ENCODE results near the gene TERB1.
"Not testable (repeated sequence)": the region's sequence is repeated elsewhere in the genome, so short reads cannot be mapped to it uniquely, and the experiment has no call there.

TERB1 gene

GRCh38 chr16:66824006-66824405 lies 22.6 kb upstream of the TERB1 start:
- no peak for DNase-seq

DNA sequence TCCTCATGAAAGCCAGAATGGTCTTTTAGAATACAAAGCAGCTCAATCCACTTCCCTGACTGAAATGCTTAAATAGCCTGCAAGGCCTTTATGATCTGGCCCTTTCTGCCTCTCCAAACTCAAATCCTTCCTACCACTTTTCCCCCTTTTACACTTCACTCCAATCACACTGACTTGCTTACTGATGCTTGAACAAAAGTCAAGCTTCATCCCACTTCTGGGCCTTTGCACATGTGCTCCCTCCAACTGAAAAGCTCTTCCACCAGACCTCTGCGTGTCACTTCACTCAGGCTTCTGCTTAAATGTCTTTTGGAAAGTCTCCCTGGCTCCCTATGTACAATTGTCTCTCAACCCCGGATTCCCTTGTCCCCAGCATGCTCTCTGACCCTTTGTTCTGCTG lies 13.3 kb upstream of the TERB1 start:
- no peak for DNase-seq

DNA sequence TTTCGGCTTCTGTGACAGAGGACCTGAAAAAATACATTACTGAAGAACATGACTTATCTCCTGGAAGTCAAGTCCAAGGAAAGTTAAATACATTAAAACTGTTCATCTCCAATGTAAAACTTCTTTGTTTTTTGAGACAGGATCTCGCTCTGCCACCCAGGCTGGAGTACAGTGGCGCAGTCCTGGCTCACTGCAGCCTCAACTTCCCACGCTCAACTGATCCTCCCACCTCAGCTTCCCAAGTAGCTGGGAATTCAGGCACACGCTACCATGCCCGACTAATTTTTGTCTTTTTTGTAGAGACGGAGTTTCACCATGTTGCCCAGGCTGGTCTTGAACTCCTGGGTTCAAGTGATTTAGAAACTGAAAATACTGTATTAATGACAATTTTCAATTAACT lies 9.7 kb upstream of the TERB1 start:
- no peak for DNase-seq

DNA sequence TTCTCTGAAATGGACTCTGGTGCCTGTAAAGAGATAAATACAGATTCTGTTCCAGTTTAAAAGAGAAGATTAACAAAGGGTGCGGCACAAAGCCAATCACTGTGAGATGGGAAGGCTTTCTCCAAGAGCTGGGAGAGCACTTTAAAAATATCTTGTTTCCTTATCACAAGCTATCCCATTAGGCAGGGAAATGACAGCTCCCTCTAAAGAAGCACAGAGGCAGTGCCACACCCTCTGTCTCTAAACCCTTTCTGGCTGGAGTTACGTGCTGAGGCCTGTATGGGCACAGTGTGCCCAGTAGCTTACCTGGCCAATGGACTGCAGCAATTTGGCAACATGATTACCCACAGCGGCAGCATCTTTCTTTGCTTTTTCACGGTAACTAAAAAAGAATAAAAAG lies 9.0 kb upstream of the TERB1 start:
- no peak for DNase-seq

DNA sequence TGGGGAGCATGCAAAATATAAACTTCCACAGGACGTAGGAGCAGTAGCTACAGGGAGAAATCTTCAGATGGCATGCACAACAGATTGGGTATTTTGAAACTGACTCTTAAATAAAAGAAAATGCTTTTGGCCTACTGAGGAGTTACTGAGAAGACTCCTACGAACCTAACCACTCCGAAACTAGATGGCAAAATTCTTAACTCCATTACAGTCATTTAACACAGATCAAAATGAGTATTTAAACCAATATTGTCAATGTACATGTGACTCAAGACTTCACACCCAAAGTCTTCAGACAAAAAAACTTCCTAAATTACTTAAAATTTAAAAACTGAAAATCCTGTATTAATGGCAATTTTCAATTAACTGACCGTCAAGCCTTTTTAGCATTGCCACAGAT lies 8.4 kb upstream of the TERB1 start:
- DNase-seq: no peak

DNA sequence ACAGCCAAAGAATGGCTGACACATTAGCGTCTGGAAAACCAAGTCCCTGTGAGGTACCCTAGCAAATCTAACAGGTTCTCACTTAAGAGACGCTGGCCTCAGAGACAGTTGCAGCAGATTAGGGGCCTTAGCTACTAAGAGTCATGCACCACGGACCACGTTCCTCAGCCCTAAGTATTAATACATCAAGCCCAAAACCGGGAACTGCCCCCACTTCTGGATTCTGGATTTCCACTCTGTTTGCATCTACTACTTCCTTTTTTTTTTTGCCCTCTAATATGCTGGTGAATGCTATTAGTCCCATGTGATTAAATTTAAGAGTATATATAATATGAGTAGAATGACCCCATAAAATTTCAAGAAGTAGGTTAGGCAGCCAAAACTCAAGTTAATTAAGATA lies 775 bp upstream of the TERB1 start:
- DNase-seq: no peak

GRCh38 chr16:66800856-66801255 lies 528 bp downstream of the TERB1 start:
- DNase-seq: no peak

GRCh38 chr16:66798161-66798560 lies 3.2 kb downstream of the TERB1 start:
- DNase-seq: no peak

GRCh38 chr16:66793984-66794383 lies 7.4 kb downstream of the TERB1 start:
- not testable (repeated sequence) for DNase-seq

DNA sequence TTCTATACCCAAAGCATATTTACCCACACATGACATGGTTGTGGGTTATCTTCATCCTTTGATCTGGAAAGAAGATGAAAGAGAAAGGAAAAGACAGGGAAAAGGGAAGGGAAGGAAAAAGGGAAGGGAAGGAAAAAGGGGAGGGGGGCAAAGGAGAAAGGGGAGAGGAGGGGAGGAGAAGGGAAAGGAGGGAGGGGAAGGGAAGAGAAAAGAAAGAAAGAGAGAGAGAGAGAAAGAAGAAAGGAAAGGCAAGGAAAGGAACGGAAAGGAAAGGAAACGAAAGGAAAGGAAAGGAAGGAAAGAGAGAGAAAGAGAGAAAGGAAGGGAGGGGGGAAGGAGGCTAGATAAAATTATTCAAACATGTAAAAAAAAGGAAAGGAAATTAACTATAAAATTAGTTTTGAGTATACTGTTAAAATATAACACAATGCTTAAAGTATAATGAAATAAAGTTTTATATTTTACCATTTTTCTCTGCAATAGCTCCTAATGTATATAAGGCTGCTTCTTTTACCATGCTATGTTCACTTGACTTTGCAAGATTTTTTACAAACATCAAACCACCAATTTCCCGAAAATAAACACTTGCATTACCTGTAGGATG lies 11.2 kb downstream of the TERB1 start:
- DNase-seq: no peak

- DNase-seq: no peak
These were observed 14.0 kb downstream of the TERB1 start for GRCh38 chr16:66787427-66787826.

- DNase-seq: no peak
These were observed 14.8 kb downstream of the TERB1 start for GRCh38 chr16:66786551-66786950.

DNA sequence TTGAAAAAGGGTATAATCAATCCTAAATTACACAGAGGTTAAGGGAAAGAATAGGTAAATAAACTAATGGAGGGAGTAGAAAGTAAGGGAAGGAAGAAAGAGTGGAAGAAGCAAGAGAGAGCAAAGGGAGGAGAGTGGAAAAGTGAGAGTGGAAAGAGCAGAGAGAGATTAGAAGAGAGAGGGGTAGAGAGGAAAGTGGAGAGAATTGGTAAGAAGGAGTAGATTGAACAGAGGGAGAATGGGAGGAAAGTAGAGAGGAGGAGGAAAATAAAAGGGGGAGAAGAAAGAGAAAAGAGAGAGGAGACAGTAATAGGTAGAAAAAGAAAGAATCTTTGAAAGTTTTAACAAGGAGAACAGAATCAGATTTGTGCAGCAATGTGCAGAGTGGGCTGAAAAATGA lies 24.9 kb downstream of the TERB1 start:
- DNase-seq: no peak

DNA sequence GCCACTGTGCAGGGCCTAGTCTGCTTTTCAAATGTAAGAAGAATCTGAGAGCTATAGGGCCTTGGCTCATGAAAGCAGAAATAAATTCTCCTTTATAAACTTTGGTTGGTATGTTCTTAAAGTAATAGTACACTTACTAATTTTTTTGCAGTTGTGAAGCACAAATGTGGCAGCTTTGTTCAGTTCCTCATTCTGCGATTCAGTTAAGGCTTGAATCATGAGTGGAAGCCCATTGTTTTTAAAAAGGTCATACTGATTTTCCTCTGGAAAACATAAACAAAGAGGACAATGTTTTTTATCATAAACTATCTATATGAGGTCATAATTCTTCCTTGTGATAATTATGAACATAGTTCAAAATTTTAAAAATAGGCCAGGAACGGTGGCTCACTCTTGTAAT lies 26.4 kb downstream of the TERB1 start:
- DNase-seq: no peak

DNA sequence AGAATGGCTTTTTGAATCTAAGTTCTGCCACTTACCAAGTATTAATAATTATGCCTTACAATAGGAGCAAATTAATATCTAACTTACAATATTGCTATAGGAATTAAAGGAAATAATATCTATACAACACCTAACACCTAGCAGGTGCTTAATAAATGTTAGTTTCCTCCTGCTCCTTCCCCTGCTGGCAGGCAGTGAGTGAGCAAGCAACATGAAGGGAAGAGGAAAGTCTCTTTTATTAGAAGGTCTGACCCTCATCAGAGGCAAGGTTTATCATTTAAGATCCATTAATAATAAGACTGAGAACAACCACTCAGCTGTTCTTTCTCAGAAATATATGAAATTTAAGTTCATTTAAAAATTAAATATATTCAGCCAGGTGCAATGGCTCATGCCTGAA lies 43.3 kb downstream of the TERB1 start:
- DNase-seq: no peak

GRCh38 chr16:66754819-66755218 lies 46.6 kb downstream of the TERB1 start:
- no peak for DNase-seq

GRCh38 chr16:66754211-66754610 lies 47.2 kb downstream of the TERB1 start:
- no peak for DNase-seq

DNA sequence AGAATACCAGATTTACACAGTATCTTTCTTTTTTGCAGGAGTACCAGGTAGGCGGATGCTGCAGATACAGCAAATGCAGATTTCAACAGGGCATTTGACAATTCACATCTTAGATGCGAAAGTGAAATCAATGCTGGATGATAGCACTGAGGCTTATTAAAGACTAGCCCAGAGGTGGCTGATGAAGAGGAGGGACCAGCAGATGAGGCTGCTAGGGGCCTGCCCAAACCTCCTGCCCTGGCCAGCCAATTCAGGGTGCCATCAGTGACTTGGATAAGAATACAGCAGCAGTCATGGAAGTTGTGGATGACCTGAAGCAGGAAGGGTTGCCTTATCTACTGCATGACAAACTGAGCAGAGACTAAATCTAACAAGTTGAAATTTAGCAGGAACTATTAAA lies 48.4 kb downstream of the TERB1 start:
- DNase-seq: no peak

GRCh38 chr16:66752379-66752778 lies 49.0 kb downstream of the TERB1 start:
- no peak for DNase-seq

DNA sequence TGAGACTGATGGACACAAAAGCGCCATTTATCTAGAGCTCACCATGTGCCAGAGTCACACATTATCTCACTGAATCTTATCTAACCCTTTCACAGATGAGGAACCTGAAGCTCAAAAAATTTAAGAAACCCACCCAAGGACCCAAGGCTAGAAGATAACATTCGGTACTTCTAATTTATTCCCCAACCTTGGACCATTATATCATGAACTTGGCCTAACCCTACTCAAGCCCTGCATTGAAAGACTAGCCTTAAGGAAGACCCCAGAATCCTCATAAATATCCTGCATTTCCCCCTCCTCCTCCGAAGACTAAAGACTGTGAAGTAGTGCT lies 49.4 kb downstream of the TERB1 start:
- no peak for DNase-seq

DNA sequence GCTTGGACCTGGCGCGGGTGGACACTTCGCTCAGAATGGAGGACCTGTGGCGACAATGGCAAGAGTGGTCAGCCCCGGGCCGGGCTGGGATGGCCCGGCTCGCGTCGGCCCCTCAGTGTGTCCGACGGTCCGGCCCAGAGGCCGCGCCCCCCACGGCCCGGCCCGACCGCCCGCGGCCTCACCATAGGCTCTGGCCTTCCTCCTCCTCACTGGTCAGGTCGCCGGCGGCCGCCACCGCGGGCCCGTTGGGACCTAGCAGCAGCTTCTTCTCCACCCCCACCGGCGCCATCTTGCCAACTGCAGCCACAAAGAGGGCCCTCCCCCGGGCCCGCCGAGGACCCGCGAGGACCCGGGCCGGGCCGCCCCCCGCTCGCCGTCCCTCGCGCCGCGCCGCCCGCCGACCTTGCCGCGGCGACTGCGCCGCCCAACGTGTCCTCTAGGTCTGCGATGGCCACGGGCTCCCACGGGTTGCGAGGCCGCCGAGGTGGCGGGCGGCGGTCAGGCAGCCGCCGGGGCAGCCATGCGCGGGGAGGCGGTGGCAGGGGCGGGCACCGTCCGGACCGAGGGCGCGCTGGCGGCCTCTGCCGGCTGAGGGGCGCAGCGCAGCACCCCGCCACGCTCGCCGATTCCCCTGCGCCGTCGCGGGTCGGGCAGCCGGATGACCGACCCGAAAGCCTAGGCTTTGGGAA lies 49.9 kb downstream of the TERB1 start, which contains the start of gene DYNC1LI2:
Gene DYNC1LI2, minus strand, starts transcription at position 307 of the 689 bp plus-strand sequence. Its CDS starts 18 bp downstream, at position 289.
- DNase-seq: peak; percentile 62

- no peak for DNase-seq
These were observed 50.4 kb downstream of the TERB1 start for GRCh38 chr16:66751053-66751302.

- DNase-seq: no peak
These were observed 50.9 kb downstream of the TERB1 start for GRCh38 chr16:66750279-66751052.

GRCh38 chr16:66746682-66747081 lies 54.7 kb downstream of the TERB1 start:
- no peak for DNase-seq

- DNase-seq: no peak
These were observed 55.3 kb downstream of the TERB1 start for GRCh38 chr16:66746048-66746447.

Data from effector CD8-positive, alpha-beta T cell (primary cell).